Fibroblast of villous mesenchyme (primary cell): Measurements from ENCODE around the gene ODAD2. TPM values are rescaled to one million over a fixed set of nuclear protein-coding genes. Genes with fewer than 3 reads are reported as not detected.
A peak's percentile ranks its signal among the peaks of the same experiment; 100 is the strongest.

Source experiments
- DNase-seq: peaks from one replicate; pipeline ENCODE4 v3.0.0-alpha.2; 2010; ENCODE audit warnings: low read depth
- H3K4me3 ChIP-seq: 2 replicates; pipeline ENCODE4 v1.5.1; 2011; ENCODE audit warnings: low read depth, mild to moderate bottlenecking, low read length
- total RNA-seq: library from RNA; depleted of rRNA; stranded (reverse); fragments of >200 nt; gene quantifications from 2 replicates; pipeline ENCODE4 v1.2.3, GENCODE V29; 2012
- TF ChIP-seq, protein P1 (sequence below): IDR thresholded peaks from 2 replicates; pipeline ENCODE4 v1.5.1; 2012; ENCODE audit warnings: low read depth, mild to moderate bottlenecking, low read length; ENCODE audit not compliant: insufficient read depth

Gene ODAD2
- total RNA-seq, 1 donor: 4.3 TPM

DNA sequence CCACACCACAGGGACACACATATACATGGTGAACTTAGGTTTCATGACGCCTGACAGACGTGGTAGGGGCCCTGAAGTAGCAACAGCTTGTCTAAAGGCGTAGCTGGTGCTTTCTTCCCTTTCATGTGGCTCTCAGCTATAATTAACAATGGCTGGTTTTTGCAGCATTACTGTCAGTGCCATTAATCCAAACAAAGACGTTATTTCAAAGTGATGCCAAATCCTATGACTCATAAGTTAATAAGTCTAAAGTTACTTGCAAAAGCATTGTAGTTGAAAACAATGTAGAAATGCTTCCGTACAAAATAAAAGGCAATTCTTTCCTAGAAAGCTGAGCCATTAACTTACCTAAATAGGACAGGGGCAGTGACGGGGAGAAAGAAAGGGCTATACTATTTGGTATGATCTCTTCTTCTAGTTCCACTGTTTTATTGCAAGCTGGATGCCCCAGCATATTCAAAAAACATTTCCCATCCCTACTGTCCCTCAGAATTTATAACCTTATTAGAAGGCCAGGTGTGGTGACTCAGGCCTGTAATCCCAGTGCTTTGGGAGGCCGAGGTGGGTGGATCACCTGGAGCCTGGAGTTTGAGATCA lies 105.4 kb downstream of the ODAD2 start:
- H3K4me3 ChIP-seq: no peak overlapping the region
- TF ChIP-seq, protein P1, sequence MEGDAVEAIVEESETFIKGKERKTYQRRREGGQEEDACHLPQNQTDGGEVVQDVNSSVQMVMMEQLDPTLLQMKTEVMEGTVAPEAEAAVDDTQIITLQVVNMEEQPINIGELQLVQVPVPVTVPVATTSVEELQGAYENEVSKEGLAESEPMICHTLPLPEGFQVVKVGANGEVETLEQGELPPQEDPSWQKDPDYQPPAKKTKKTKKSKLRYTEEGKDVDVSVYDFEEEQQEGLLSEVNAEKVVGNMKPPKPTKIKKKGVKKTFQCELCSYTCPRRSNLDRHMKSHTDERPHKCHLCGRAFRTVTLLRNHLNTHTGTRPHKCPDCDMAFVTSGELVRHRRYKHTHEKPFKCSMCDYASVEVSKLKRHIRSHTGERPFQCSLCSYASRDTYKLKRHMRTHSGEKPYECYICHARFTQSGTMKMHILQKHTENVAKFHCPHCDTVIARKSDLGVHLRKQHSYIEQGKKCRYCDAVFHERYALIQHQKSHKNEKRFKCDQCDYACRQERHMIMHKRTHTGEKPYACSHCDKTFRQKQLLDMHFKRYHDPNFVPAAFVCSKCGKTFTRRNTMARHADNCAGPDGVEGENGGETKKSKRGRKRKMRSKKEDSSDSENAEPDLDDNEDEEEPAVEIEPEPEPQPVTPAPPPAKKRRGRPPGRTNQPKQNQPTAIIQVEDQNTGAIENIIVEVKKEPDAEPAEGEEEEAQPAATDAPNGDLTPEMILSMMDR: no peak
- DNase-seq: peak; percentile 19

DNA sequence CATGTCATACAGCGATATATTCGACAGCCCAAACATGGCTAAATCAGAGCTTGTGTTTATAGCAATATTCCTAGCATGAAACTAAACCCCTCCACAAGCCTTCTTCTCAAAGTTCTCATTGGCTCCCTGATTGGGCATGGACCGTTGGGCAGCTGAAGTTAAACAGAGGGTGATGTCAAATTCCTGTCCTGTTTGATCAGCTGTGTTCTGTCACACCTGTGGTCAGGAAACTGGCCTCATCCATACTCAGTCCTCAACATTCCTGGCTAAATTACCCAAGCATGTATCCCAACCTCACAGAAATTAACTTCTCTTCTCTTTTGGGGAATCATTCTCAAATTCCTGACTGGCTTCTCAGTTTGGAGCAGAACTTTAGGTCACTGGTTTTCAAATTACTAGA lies 107.9 kb downstream of the ODAD2 start:
- no peak for DNase-seq
- no peak overlapping the region for H3K4me3 ChIP-seq
- TF ChIP-seq, protein P1: no peak

DNA sequence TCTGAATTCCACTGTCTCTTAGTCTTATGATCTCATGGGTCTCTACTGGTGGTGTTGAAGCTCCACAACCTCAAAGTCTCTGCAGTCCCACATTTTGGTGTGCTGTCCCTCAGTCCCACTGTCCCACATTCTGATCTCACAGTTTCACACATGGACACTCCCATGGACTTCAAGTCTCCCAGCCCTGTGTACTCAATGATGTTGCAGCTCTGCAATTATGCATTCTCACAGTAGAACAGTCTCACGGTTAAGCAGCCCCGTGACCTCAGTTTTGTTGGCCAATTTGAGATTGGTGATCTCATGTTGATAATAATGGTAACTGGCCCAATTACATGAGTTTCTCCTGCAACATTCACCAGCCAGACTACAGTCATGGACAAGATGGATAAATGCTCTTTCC lies 109.4 kb downstream of the ODAD2 start:
- TF ChIP-seq, protein P1: no peak
- no peak overlapping the region for H3K4me3 ChIP-seq
- DNase-seq: no peak

DNA sequence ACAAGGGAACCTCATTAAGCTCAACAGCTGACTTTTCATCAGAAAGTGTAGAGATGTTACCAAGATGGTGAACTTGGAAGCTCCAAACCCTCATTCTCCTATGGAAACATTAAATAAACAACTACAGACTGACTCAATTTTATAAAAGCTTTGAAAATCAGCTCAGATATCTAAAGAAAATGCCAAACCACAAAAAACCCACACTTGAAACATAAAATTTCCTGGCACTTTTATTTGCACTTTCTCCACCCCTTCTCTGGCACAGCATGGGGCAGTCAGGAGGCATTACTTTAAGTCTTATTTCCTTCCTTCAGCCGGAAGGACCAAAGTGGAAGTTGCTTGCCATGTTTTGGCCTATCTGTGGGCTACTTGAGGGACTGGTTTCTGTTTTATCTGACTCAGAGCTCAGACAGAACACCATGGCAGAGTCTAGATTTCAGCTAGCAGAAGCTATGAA lies 114.7 kb downstream of the ODAD2 start:
- DNase-seq: no peak
- TF ChIP-seq, protein P1: no peak
- H3K4me3 ChIP-seq: no peak overlapping the region

DNA sequence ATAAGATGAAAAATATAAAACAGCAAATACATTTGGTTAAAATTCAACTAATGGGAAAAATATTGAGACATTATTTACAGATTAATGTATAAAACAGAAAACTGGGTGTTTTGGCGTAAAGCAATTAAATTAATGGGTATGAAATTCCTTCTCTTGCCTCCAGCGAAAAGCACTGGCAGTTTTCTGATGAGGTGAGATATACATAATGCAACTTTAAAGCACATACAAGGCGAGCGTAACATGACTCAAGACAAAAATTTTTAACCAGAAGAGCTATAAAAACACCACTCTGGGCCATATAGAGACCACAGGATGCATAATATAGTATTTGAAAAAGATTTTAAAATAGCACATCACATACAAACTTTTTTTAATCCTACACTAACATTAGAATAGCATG lies 120.6 kb downstream of the ODAD2 start:
- H3K4me3 ChIP-seq: no peak overlapping the region
- TF ChIP-seq, protein P1: no peak
- no peak for DNase-seq

DNA sequence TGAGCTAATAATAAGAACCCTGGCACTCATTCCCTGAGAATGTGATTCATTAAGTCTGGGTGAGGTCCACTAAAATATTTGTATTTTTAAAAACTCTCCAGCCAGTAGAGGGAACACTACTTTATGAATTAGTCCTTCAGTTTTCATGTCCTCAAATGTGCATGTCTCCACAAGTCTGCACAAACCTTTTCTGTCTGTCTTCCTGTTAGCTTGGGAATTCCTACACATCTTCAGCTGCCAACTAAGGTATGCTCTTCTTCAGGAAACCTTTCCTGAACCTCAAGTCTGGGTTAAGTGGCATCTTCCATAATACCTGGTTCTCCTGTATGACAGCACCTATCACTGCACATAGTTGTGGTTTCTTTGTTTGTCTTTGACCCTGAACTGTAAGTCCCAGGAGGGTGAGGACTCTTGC lies 133.7 kb downstream of the ODAD2 start:
- TF ChIP-seq, protein P1: no peak
- peak; percentile 6 for DNase-seq
- no peak overlapping the region for H3K4me3 ChIP-seq

DNA sequence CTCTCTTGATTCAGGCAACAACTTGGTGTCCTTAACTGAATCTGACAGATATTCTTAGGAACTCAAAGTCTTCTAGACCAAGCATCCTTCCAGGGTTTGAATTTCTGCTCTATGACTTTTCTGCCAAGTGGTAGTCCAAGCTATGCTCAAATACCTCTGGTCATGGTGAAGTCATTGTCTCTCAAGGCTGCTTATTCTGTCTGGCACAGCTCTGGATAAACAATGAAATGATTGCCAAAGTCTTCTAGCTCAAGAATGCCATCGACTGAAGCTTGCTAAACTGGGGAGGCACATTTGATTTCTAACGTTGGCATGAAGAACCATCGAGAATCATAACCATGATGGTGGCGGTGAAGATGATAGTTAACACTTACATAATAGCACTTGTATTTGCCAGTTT lies 137.1 kb downstream of the ODAD2 start:
- no peak for DNase-seq
- H3K4me3 ChIP-seq: no peak overlapping the region
- TF ChIP-seq, protein P1: no peak
